ENCODE data around the gene GALNT18.

- no peak for TF ChIP-seq EP300 (conservative IDR thresholded peaks at IDR 0.05; ENCODE audit: poor library complexity, severe bottlenecking)
- no peak for TF ChIP-seq EZH2 (IDR thresholded peaks at IDR 0.05; ENCODE audit: borderline replicate concordance, insufficient read depth, low read length, poor library complexity, severe bottlenecking)
- TF ChIP-seq CTCF (IDR thresholded peaks at IDR 0.05; ENCODE audit: poor library complexity, severe bottlenecking): no peak
- no peak for TF ChIP-seq REST (IDR thresholded peaks at IDR 0.05; ENCODE audit: borderline replicate concordance)
- no peak for TF ChIP-seq POLR2AphosphoS5 (IDR thresholded peaks at IDR 0.05)
- TF ChIP-seq TAF1 (IDR thresholded peaks at IDR 0.05; ENCODE audit: low read depth): no peak
Measured at GRCh38 chr11:11435635-11436034, 186.2 kb downstream of the GALNT18 start.

Measured in neural cell (in vitro differentiated cells).